ENCODE results near the gene FAM200C. TPM values are rescaled to one million over a fixed set of nuclear protein-coding genes. Genes with fewer than 3 reads are reported as not detected.

FAM200C gene
- total and polyA plus RNA-seq, 2 of the 8 experiments (the other 6 are each of a cell fraction or from before 2014, with no cell fraction given) = 2.6 to 7.3 TPM

DNA sequence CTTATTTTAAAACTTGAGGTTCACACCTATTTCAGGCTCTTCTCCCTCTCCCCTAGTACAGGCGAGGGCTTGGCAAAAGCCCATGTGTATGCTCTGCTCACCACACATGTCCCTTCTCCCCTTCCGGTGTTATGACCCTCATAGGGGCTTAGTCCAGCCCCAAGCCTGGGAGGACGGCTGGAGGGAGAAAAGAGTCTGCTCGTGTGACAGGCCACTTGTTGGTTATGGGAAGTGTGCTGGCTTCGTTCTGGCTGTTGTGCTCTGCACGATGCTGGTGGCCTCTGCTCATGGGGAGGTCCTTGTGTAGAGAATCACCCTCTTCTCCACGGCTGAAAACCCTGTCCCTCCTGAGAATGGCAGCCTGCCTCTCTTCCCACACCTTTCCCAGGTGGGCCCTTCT, 32.9 kb upstream of the FAM200C start:
- H3K79me2 ChIP-seq (ENCODE audit: control insufficient read depth in 1 of 2, insufficient read depth in 2 of 2, low read length in 2 of 2) = no peaks in the 10 kb centered on the region
- no peak overlapping the region for H2BK15ac ChIP-seq (ENCODE audit: low read length)
- ChIA-PET CTCF (ENCODE audit: partially characterized antibody) (no interaction called here), POLR2A (ENCODE audit: partially characterized antibody) (interaction anchor here (0.6 kb wide), 1 partner anchor 9 kb away, joined by 3 read pairs; no protein-coding TSS in a partner anchor)
- H3K9me3 ChIP-seq (ENCODE audit: insufficient read depth in 2 of 2, low read depth in 1 of 2, low read length in 1 of 2) = no peaks in the 10 kb centered on the region
- H3K27me3 ChIP-seq (replicated peaks in 1 of 4; ENCODE audit: control insufficient read depth in 3 of 4, extremely low read depth in 1 of 4, insufficient read depth in 3 of 4, low read length in 3 of 4) = no peaks in the 10 kb centered on the region
- H2BK5ac ChIP-seq (ENCODE audit: low read depth, low read length) = no peak overlapping the region
- H2BK20ac ChIP-seq (ENCODE audit: low read length) = no peak overlapping the region
- no peaks in the 10 kb centered on the region; a peak in 1 of 7 replicates for H3K4me1 ChIP-seq (replicated peaks in 1 of 4; ENCODE audit: control insufficient read depth in 3 of 4, insufficient read depth in 4 of 4, low read length in 3 of 4)
- 81% methylated on average over 7 of the region's 7 CpGs; no CpG with 5 or more reads in 1 of the 2 experiments for WGBS, 2 experiments (ENCODE audit: extremely low coverage in 1 of 2, insufficient coverage in 1 of 2, insufficient read length in 1 of 2, insufficient replicate concordance in 2 of 2, low coverage in 1 of 2, low lambda C conversion rate in 2 of 2, missing lambda C conversion rate in 1 of 2)
- H3K18ac ChIP-seq (ENCODE audit: extremely low read depth, low read length) = no peak overlapping the region
- no peak overlapping the region for H4K8ac ChIP-seq (ENCODE audit: extremely low read depth, insufficient read depth, low read length)
- no peak overlapping the region for H3K56ac ChIP-seq (replicated peaks; ENCODE audit: insufficient read length, low read depth, low read length)
- TF ChIP-seq KDM4A (IDR thresholded peaks at IDR 0.05; ENCODE audit: low read depth, low read length, severe bottlenecking) (no peak), SP2 (IDR thresholded peaks at IDR 0.05; ENCODE audit: low read length) (no peak), RFX5 (IDR thresholded peaks at IDR 0.05; ENCODE audit: borderline replicate concordance, low read depth, low read length) (no peak), SP4 (IDR thresholded peaks at IDR 0.05; ENCODE audit: low read length) (no peak), NRF1 (IDR thresholded peaks at IDR 0.05; ENCODE audit: low read depth, low read length) (no peak), HDAC6 (IDR thresholded peaks at IDR 0.05; ENCODE audit: low read depth, low read length) (no peak), MAX (IDR thresholded peaks at IDR 0.05) (no peak), POU5F1 (IDR thresholded peaks at IDR 0.05; ENCODE audit: low read depth, low read length) (no peak)
- TF ChIP-seq, protein P1, sequence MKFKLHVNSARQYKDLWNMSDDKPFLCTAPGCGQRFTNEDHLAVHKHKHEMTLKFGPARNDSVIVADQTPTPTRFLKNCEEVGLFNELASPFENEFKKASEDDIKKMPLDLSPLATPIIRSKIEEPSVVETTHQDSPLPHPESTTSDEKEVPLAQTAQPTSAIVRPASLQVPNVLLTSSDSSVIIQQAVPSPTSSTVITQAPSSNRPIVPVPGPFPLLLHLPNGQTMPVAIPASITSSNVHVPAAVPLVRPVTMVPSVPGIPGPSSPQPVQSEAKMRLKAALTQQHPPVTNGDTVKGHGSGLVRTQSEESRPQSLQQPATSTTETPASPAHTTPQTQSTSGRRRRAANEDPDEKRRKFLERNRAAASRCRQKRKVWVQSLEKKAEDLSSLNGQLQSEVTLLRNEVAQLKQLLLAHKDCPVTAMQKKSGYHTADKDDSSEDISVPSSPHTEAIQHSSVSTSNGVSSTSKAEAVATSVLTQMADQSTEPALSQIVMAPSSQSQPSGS (IDR thresholded peaks at IDR 0.05; ENCODE audit: low read length) = no peak
- TF ChIP-seq, protein P2, sequence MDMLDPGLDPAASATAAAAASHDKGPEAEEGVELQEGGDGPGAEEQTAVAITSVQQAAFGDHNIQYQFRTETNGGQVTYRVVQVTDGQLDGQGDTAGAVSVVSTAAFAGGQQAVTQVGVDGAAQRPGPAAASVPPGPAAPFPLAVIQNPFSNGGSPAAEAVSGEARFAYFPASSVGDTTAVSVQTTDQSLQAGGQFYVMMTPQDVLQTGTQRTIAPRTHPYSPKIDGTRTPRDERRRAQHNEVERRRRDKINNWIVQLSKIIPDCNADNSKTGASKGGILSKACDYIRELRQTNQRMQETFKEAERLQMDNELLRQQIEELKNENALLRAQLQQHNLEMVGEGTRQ (IDR thresholded peaks at IDR 0.05; ENCODE audit: low read length) = no peak
- no peak for FAIRE-seq
- no peak overlapping the region for H3K9ac ChIP-seq (replicated peaks in 1 of 4; ENCODE audit: extremely low read depth in 1 of 4, low read depth in 3 of 4, low read length in 3 of 4)
- no peak overlapping the region for H2AK5ac ChIP-seq (ENCODE audit: low read depth, low read length)
- no peak overlapping the region for H2AFZ ChIP-seq (ENCODE audit: low read length)
- no peak overlapping the region for H3K4ac ChIP-seq (replicated peaks; ENCODE audit: insufficient read length, low read depth, low read length)
- no peak overlapping the region for H3K4me3 ChIP-seq (ENCODE audit: extremely low read depth in 1 of 4, insufficient read depth in 2 of 4, low read depth in 3 of 4, low read length in 4 of 4)
- peaks cover 0 to 17% (median 8%) of the 10 kb centered on the region in 4 experiments; a peak in 6 of 8 replicates for H3K36me3 ChIP-seq (ENCODE audit: control insufficient read depth in 2 of 4, insufficient read depth in 4 of 4, low read length in 3 of 4)
- H2BK120ac ChIP-seq (replicated peaks; ENCODE audit: low read depth, low read length) = no peak overlapping the region
- H2BK12ac ChIP-seq (ENCODE audit: low read depth, low read length) = no peak overlapping the region
- no peak overlapping the region for H4K5ac ChIP-seq (ENCODE audit: insufficient read length, low read depth, low read length)
- no peak overlapping the region for H3K27ac ChIP-seq (ENCODE audit: low read depth, low read length)
- H3K4me2 ChIP-seq (ENCODE audit: insufficient read depth in 1 of 2, low read depth in 2 of 2, low read length in 2 of 2) = no peak overlapping the region
- H3K23me2 ChIP-seq (ENCODE audit: low read depth, low read length) = no peaks in the 10 kb centered on the region; the same call in 1 of the 2 replicates
- H3K79me1 ChIP-seq (ENCODE audit: low read depth, low read length) = no peaks in the 10 kb centered on the region
- no peak overlapping the region for H4K91ac ChIP-seq (replicated peaks; ENCODE audit: insufficient read length, low read length)
- H4K20me1 ChIP-seq (replicated peaks in 1 of 2; ENCODE audit: control insufficient read depth in 1 of 2, insufficient read depth in 2 of 2, low read length in 2 of 2) = no peaks in the 10 kb centered on the region
- DNase-seq (ENCODE audit: low read depth in 1 of 2, low spot score in 2 of 2) = no peak
- no peak overlapping the region for H3K23ac ChIP-seq (ENCODE audit: insufficient read length)
- no peak overlapping the region for H3K14ac ChIP-seq (ENCODE audit: insufficient read length)

Data from H1 (cell line).